Tibial nerve (tissue), 4 donors: ENCODE results near the gene UPK2.

Experiments
- CTCF ChIP-seq, 5 experiments: fragments of 200-600 bp in 3 of 5; fragments of 450-650 bp in 2 of 5; sonication (generic) in 3 of 5; IDR thresholded peaks; one replicate each; pipeline ENCODE4 v1.5.1; 2016 to 2019; ENCODE audit warnings: antibody characterized with exemption in 5 of 5, mild to moderate bottlenecking in 3 of 5, moderate library complexity in 2 of 5
- EP300 ChIP-seq, 2 donors: sonication (generic); formaldehyde crosslinking; IDR thresholded peaks; one replicate each; pipeline ENCODE4 v1.6.1; 2017; ENCODE audit warnings: antibody characterized with exemption in 2 of 2, mild to moderate bottlenecking in 1 of 2
- POLR2A ChIP-seq, 2 donors: fragments of 450-650 bp; IDR thresholded peaks; one replicate each; pipeline ENCODE4 v1.6.1; 2017; ENCODE audit warnings: antibody characterized with exemption in 2 of 2, mild to moderate bottlenecking in 2 of 2, moderate library complexity in 2 of 2

GRCh38 chr11:118908901-118909618, 47.0 kb upstream of the UPK2 start:
- peak in 2 of 5 experiments; percentile 20 to 36 for TF ChIP-seq CTCF (IDR thresholded peaks at IDR 0.05)
- peak; percentile 25 to 51 for TF ChIP-seq POLR2A (IDR thresholded peaks at IDR 0.05)
- TF ChIP-seq EP300 (IDR thresholded peaks at IDR 0.05), result peak; percentile 17 to 80
